Kidney (tissue), 14 donors: ENCODE results near the gene CLK2. TPM values are rescaled to one million over a fixed set of nuclear protein-coding genes. Genes with fewer than 3 reads are reported as not detected.
A peak's percentile ranks its signal among the peaks of the same experiment; 100 is the strongest.

Experiments
- DNase-seq, 5 donors: peaks; one replicate each; pipeline ENCODE4 v3.0.0-alpha.2; 2013 to 2020
- FAIRE-seq: peaks from 2 replicates; lab custom pipeline; 2012; peaks lifted over from hg19 to GRCh38; lab: Jason Lieb, UNC
- H3K27ac ChIP-seq, 2 donors: one replicate each; pipeline ENCODE4 v1.7.0; 2013; ENCODE audit warnings: low read depth in 2 of 2, low read length in 2 of 2, inconsistent platforms in 1 of 2
- H3K27me3 ChIP-seq: one replicate; pipeline ENCODE4 v1.7.1; 2013; ENCODE audit warnings: low read length, inconsistent platforms; ENCODE audit not compliant: control insufficient read depth, insufficient read depth
- H3K36me3 ChIP-seq, 3 donors: one replicate each; pipeline versions ENCODE4 v1.7.0 to v1.7.1; 2013; ENCODE audit warnings: low read length in 3 of 3, control low read depth in 1 of 3, inconsistent platforms in 1 of 3; ENCODE audit not compliant: insufficient read depth in 3 of 3, control insufficient read depth in 2 of 3
- H3K4me1 ChIP-seq, 3 donors: one replicate each; pipeline versions ENCODE4 v1.7.0 to v1.7.1; 2013; ENCODE audit warnings: low read length in 3 of 3, inconsistent platforms in 1 of 3, low read depth in 1 of 3; ENCODE audit not compliant: control insufficient read depth in 2 of 3, insufficient read depth in 2 of 3
- H3K4me3 ChIP-seq, 3 donors: one replicate each; pipeline versions ENCODE4 v1.7.0 to v1.8.1; 2013; ENCODE audit warnings: low read length in 3 of 3, control low read depth in 1 of 3, inconsistent platforms in 1 of 3
- H3K9ac ChIP-seq, 3 donors: one replicate each; pipeline versions ENCODE4 v1.7.0 to v1.7.1; 2013; ENCODE audit warnings: low read length in 3 of 3, control low read depth in 1 of 3, inconsistent platforms in 1 of 3
- H3K9me3 ChIP-seq, 3 donors: one replicate each; pipeline versions ENCODE4 v1.7.0 to v1.7.1; 2013; ENCODE audit warnings: low read length in 3 of 3, control low read depth in 1 of 3, inconsistent platforms in 1 of 3; ENCODE audit not compliant: control insufficient read depth in 2 of 3, insufficient read depth in 1 of 3
- intact Hi-C: fragments of 100-400 bp; cut with DNase I; formaldehyde crosslinking; loops from one replicate; pipeline ENCODE4 v1.11.1; 2022
- polyA plus RNA-seq: library from polyadenylated mRNA; stranded (reverse); fragments of 350-450 nt; fragmentation: Illumina TruSeq; extraction: RNeasy Lipid Tissue Mini Kit (QIAGEN cat#74804); gene quantifications from one replicate; pipeline ENCODE4 v1.2.3, GENCODE V29; 2014; ENCODE audit warnings: low read depth, low replicate concordance; ENCODE audit not compliant: insufficient read depth
- total RNA-seq: library from RNA; stranded (reverse); fragmentation: NEBNext Ultra II Directional; extraction: Animal tissue kit (Norgen Biotek cat#: 25700); gene quantifications from one replicate; pipeline ENCODE4 v1.2.1, GENCODE V29; 2021
- TF ChIP-seq, protein P1 (sequence below): IDR thresholded peaks from 3 replicates; pipeline ENCODE4 v1.5.1; 2012; ENCODE audit warnings: mild to moderate bottlenecking, moderate library complexity, borderline replicate concordance; ENCODE audit not compliant: insufficient read depth; ENCODE audit errors: extremely low read depth
- donor health status: control.
- donor health status: control.
- donor health status: control.
- donor health status: control.
- donor health status: control.
- donor health status: DM: yes; HTN: yes; CAD: no.
- donor health status: Normal renal cell carcinoma (clear cell type).

Gene CLK2
- total and polyA plus RNA-seq, 2 donors from 2014 or later = 28.9 to 59.7 TPM

- no peak for FAIRE-seq
- peaks cover 0 to 4% (median 0%) of the 10 kb centered on the region in 3 donors for H3K36me3 ChIP-seq
- H3K27ac ChIP-seq = no peak overlapping the region
- H3K4me1 ChIP-seq = peaks cover 0 to 19% (median 12%) of the 10 kb centered on the region in 3 donors
- TF ChIP-seq, protein P1, sequence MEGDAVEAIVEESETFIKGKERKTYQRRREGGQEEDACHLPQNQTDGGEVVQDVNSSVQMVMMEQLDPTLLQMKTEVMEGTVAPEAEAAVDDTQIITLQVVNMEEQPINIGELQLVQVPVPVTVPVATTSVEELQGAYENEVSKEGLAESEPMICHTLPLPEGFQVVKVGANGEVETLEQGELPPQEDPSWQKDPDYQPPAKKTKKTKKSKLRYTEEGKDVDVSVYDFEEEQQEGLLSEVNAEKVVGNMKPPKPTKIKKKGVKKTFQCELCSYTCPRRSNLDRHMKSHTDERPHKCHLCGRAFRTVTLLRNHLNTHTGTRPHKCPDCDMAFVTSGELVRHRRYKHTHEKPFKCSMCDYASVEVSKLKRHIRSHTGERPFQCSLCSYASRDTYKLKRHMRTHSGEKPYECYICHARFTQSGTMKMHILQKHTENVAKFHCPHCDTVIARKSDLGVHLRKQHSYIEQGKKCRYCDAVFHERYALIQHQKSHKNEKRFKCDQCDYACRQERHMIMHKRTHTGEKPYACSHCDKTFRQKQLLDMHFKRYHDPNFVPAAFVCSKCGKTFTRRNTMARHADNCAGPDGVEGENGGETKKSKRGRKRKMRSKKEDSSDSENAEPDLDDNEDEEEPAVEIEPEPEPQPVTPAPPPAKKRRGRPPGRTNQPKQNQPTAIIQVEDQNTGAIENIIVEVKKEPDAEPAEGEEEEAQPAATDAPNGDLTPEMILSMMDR = no peak
- no peak overlapping the region for H3K4me3 ChIP-seq
- H3K27me3 ChIP-seq = no peaks in the 10 kb centered on the region
- DNase-seq = no peak
- peak overlapping the region in 1 of 3 donors; percentile 26 for H3K9ac ChIP-seq
- no peaks in the 10 kb centered on the region for H3K9me3 ChIP-seq
- intact Hi-C loops = no loop called here
Measured at GRCh38 chr1:155253208-155253607, 20.1 kb downstream of the CLK2 start.

- FAIRE-seq (no peak), DNase-seq (no peak)
- H3K4me1 ChIP-seq = peaks cover 0 to 19% (median 12%) of the 10 kb centered on the region in 3 donors
- no peak overlapping the region for H3K27ac ChIP-seq
- no peak overlapping the region for H3K4me3 ChIP-seq
- H3K36me3 ChIP-seq = no peaks in the 10 kb centered on the region
- no peaks in the 10 kb centered on the region for H3K9me3 ChIP-seq
- TF ChIP-seq, protein P1 = no peak
- H3K27me3 ChIP-seq = no peaks in the 10 kb centered on the region
- no peak overlapping the region for H3K9ac ChIP-seq
- intact Hi-C loops = no loop called here
Measured at GRCh38 chr1:155251566-155251965, 21.7 kb downstream of the CLK2 start.

GRCh38 chr1:155250633-155251449 lies 22.5 kb downstream of the CLK2 start:
- Histone ChIP-seq H3K4me1 (peaks cover 0 to 16% (median 8%) of the 10 kb centered on the region in 3 donors), H3K27ac (no peak overlapping the region), H3K9me3 (no peaks in the 10 kb centered on the region), H3K27me3 (no peaks in the 10 kb centered on the region), H3K9ac (peak overlapping the region in 1 of 3 donors; percentile 16), H3K4me3 (peak overlapping the region in 1 of 3 donors; percentile 31), H3K36me3 (no peaks in the 10 kb centered on the region)
- no peak for FAIRE-seq
- intact Hi-C loops = no loop called here
- peak; percentile 96 to 98 (median 96) for DNase-seq
- TF ChIP-seq, protein P1 = peak; percentile 100
